ENCODE results near the gene CYTH3.
"Not testable (repeated sequence)": the region's sequence is repeated elsewhere in the genome, so short reads cannot be mapped to it uniquely, and the experiment has no call there.

Gene CYTH3

GRCh38 chr7:6200971-6201370 is 71.5 kb downstream of the CYTH3 start:
- TF ChIP-seq CTCF (conservative IDR thresholded peaks at IDR 0.05; ENCODE audit: control insufficient read depth, insufficient read depth, low read depth, low read length) = no peak
- H3K4me3 ChIP-seq (ENCODE audit: control insufficient read depth, low read depth, low read length) = no peak overlapping the region
- no peak for DNase-seq (ENCODE audit: low read depth)

- no peak for DNase-seq (ENCODE audit: low read depth)
- TF ChIP-seq CTCF (conservative IDR thresholded peaks at IDR 0.05; ENCODE audit: control insufficient read depth, insufficient read depth, low read depth, low read length) = no peak
- no peak overlapping the region for H3K4me3 ChIP-seq (ENCODE audit: control insufficient read depth, low read depth, low read length)
Measured at GRCh38 chr7:6198689-6199595, 73.5 kb downstream of the CYTH3 start.

GRCh38 chr7:6197801-6198551 is 74.4 kb downstream of the CYTH3 start:
- no peak for DNase-seq (ENCODE audit: low read depth)
- no peak overlapping the region for H3K4me3 ChIP-seq (ENCODE audit: control insufficient read depth, low read depth, low read length)
- no peak for TF ChIP-seq CTCF (conservative IDR thresholded peaks at IDR 0.05; ENCODE audit: control insufficient read depth, insufficient read depth, low read depth, low read length)

- DNase-seq (ENCODE audit: low read depth) = no peak
- TF ChIP-seq CTCF (conservative IDR thresholded peaks at IDR 0.05; ENCODE audit: control insufficient read depth, insufficient read depth, low read depth, low read length) = no peak
- H3K4me3 ChIP-seq (ENCODE audit: control insufficient read depth, low read depth, low read length) = no peak overlapping the region
Measured at GRCh38 chr7:6193709-6194108, 78.7 kb downstream of the CYTH3 start.

GRCh38 chr7:6190563-6190962 is 81.9 kb downstream of the CYTH3 start:
- DNase-seq (ENCODE audit: low read depth); H3K4me3 ChIP-seq (ENCODE audit: control insufficient read depth, low read depth, low read length): not testable (repeated sequence)

GRCh38 chr7:6188389-6188788 is 84.0 kb downstream of the CYTH3 start:
- no peak overlapping the region for H3K4me3 ChIP-seq (ENCODE audit: control insufficient read depth, low read depth, low read length)
- TF ChIP-seq CTCF (conservative IDR thresholded peaks at IDR 0.05; ENCODE audit: control insufficient read depth, insufficient read depth, low read depth, low read length) = no peak
- DNase-seq (ENCODE audit: low read depth) = no peak

GRCh38 chr7:6186577-6186976 is 85.8 kb downstream of the CYTH3 start:
- TF ChIP-seq CTCF (conservative IDR thresholded peaks at IDR 0.05; ENCODE audit: control insufficient read depth, insufficient read depth, low read depth, low read length) = no peak
- no peak overlapping the region for H3K4me3 ChIP-seq (ENCODE audit: control insufficient read depth, low read depth, low read length)
- DNase-seq (ENCODE audit: low read depth) = no peak
